GM23248 (cell line): ENCODE measurements around the gene ARMC7. TPM values are rescaled to one million over a fixed set of nuclear protein-coding genes. Genes with fewer than 3 reads are reported as not detected.
"Not testable (repeated sequence)": the region's sequence is repeated elsewhere in the genome, so short reads cannot be mapped to it uniquely, and the experiment has no call there.

ENCODE experiments used
- DNase-seq: peaks from one replicate; pipeline ENCODE4 v3.0.0-alpha.2; 2015
- H2AFZ ChIP-seq: fragments of 200-600 bp; sonication (generic); 2 replicates; pipeline ENCODE4 v1.6.1; 2016; ENCODE audit warnings: antibody characterized with exemption
- H3F3A ChIP-seq: fragments of 200-600 bp; sonication (generic); 2 replicates; pipeline ENCODE4 v1.6.1; 2016; ENCODE audit warnings: mild to moderate bottlenecking, antibody characterized with exemption, mixed run types; ENCODE audit not compliant: insufficient read depth
- H3K27ac ChIP-seq: fragments of 200-600 bp; sonication (generic); 2 replicates; pipeline ENCODE4 v1.5.1; 2016; ENCODE audit warnings: mild to moderate bottlenecking
- H3K27me3 ChIP-seq: fragments of 200-600 bp; sonication (generic); replicated peaks from 2 replicates; pipeline ENCODE4 v1.6.1; 2016; ENCODE audit warnings: mild to moderate bottlenecking; ENCODE audit not compliant: insufficient read depth
- H3K36me3 ChIP-seq: fragments of 200-600 bp; sonication (generic); 2 replicates; pipeline ENCODE4 v1.6.1; 2016; ENCODE audit warnings: low read depth, mild to moderate bottlenecking
- H3K4me1 ChIP-seq: fragments of 200-600 bp; sonication (generic); 2 replicates; pipeline ENCODE4 v1.6.1; 2016; ENCODE audit warnings: mild to moderate bottlenecking; ENCODE audit not compliant: insufficient read depth
- H3K4me2 ChIP-seq: fragments of 200-600 bp; sonication (generic); one replicate; pipeline ENCODE4 v1.6.1; 2016; ENCODE audit warnings: mild to moderate bottlenecking; ENCODE audit not compliant: unreplicated experiment
- H3K4me3 ChIP-seq: fragments of 200-600 bp; sonication (generic); 2 replicates; pipeline ENCODE4 v1.5.1; 2016; ENCODE audit warnings: mild to moderate bottlenecking
- H3K79me2 ChIP-seq: fragments of 200-600 bp; sonication (generic); 2 replicates; pipeline ENCODE4 v1.6.1; 2016; ENCODE audit warnings: mild to moderate bottlenecking; ENCODE audit not compliant: insufficient read depth
- H3K9ac ChIP-seq: fragments of 200-600 bp; sonication (generic); 2 replicates; pipeline ENCODE4 v1.6.1; 2016; ENCODE audit warnings: mild to moderate bottlenecking
- H3K9me2 ChIP-seq: fragments of 200-600 bp; sonication (generic); 2 replicates; pipeline ENCODE4 v1.6.1; 2016; ENCODE audit warnings: mixed run types, mild to moderate bottlenecking, moderate library complexity; ENCODE audit not compliant: insufficient read depth
- H3K9me3 ChIP-seq: fragments of 200-600 bp; sonication (generic); one replicate; pipeline ENCODE4 v1.6.1; 2017; ENCODE audit warnings: low read depth
- H4K20me1 ChIP-seq: fragments of 200-600 bp; sonication (generic); 2 replicates; pipeline ENCODE4 v1.6.0; 2016; ENCODE audit not compliant: insufficient read depth
- EZH2 ChIP-seq: fragments of 200-600 bp; sonication (generic); IDR thresholded peaks from 2 replicates; pipeline ENCODE4 v1.6.1; 2018; ENCODE audit warnings: antibody characterized with exemption, mild to moderate bottlenecking; ENCODE audit not compliant: insufficient read depth, poor library complexity, severe bottlenecking
- EZH2phosphoT487 ChIP-seq: fragments of 200-600 bp; sonication (generic); IDR thresholded peaks from 2 replicates; pipeline ENCODE4 v1.6.1; 2018; ENCODE audit warnings: antibody characterized with exemption, moderate library complexity, mild to moderate bottlenecking, low read depth; ENCODE audit not compliant: insufficient read depth
- WGBS, 2 experiments: methylation state at CpG; one replicate each; pipeline ENCODE4 v1.1.6; 2015 to 2017; ENCODE audit warnings: low lambda C conversion rate in 2 of 2, low coverage in 1 of 2; ENCODE audit errors: missing lambda C conversion rate in 2 of 2; 5-methylcytosine and 5-hydroxymethylcytosine counted together
- in situ Hi-C: fragments of 300-500 bp; cut with MboI; formaldehyde crosslinking; loops from 2 replicates; pipeline ENCODE4 v1.15.0; 2020
- polyA plus RNA-seq: library from polyadenylated mRNA; unstranded; fragments of >200 nt; fragmentation: Nextera tagmentation; extraction: Ambion mirVana; gene quantifications from 2 replicates; pipeline ENCODE4 v1.2.1, GENCODE V29; 2016
- total RNA-seq: library from RNA; depleted of rRNA; stranded (reverse); fragments of >200 nt; shearing (Covaris generic); gene quantifications from 2 replicates; pipeline ENCODE4 v1.2.3, GENCODE V29; 2014

The ARMC7 gene
- total and polyA plus RNA-seq, 2 experiments from 2014 or later = 1.3 to 9.8 TPM

DNA sequence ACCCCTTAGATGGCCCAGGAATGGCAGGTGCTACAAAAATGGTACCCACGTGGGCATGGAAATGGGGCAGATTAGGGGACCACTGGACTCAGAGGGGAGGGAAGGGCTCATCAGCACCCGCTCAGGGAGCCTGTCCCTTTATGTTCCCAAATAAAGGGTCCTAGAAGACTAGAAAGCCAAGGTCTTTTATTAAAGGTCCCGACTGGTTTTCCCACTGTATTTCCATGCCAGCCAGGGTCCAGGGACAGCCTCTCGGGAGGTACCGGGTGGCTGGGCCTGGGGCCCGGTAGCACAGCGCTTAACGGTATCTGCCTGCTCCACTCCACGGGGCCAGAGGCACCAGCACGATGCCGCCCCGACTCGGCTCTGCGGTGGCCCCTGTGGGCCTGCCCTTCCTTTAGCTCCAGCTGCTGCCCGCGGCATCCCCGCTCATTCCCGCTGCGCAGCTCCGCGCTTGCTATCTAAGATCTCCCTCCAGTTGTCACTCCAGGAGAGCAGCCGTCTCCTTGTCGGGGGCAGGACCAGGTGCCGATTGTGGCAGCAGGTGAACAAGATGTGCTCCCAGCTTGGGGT lies 20.4 kb downstream of the ARMC7 start:
- H3K9ac ChIP-seq = peak overlapping the region; percentile 85
- 65 to 67% methylated on average over 24 of the region's 24 CpGs for WGBS, 2 experiments
- peak overlapping the region; percentile 93 for H3K4me2 ChIP-seq

GRCh38 chr17:75130632-75131277 lies 21.0 kb downstream of the ARMC7 start:
- Histone ChIP-seq H3K27me3 (no peaks in the 10 kb centered on the region), H4K20me1 (no peaks in the 10 kb centered on the region), H3F3A (peaks cover 9% of the 10 kb centered on the region), H3K9ac (peak overlapping the region; percentile 85), H3K4me2 (peak overlapping the region; percentile 93), H3K36me3 (0 out of 2 replicates have a peak, but pooled peaks cover 2% of the 10 kb centered on the region), H3K4me3 (peak overlapping the region; percentile 86), H3K4me1 (no peaks in the 10 kb centered on the region), H3K27ac (peak overlapping the region; percentile 58), H3K79me2 (peaks cover 20% of the 10 kb centered on the region; the same call in 1 of the 2 replicates), H3K9me2 (no peaks in the 10 kb centered on the region), H2AFZ (peak overlapping the region; percentile 89), H3K9me3 (no peaks in the 10 kb centered on the region)
- DNase-seq = peak; percentile 76
- 13 to 18% methylated on average over 19 to 29 of the region's 29 CpGs for WGBS, 2 experiments
- no peak for TF ChIP-seq EZH2
- no peak for TF ChIP-seq EZH2phosphoT487
- in situ Hi-C loops = no loop called here

More for the DNA sequence above, 20.4 kb downstream of the ARMC7 start:
- Histone ChIP-seq H3K9me2 (no peaks in the 10 kb centered on the region), H3K4me1 (no peaks in the 10 kb centered on the region), H3K4me3 (peak overlapping the region; percentile 86), H2AFZ (no peak overlapping the region), H3K36me3 (0 out of 2 replicates have a peak, but pooled peaks cover 2% of the 10 kb centered on the region), H3K9me3 (no peaks in the 10 kb centered on the region), H4K20me1 (no peaks in the 10 kb centered on the region), H3K27me3 (no peaks in the 10 kb centered on the region), H3K79me2 (peaks cover 20% of the 10 kb centered on the region; the same call in 1 of the 2 replicates), H3K27ac (no peak overlapping the region), H3F3A (peaks cover 8% of the 10 kb centered on the region)
- DNase-seq = no peak
- in situ Hi-C loops = no loop called here
- no peak for TF ChIP-seq EZH2phosphoT487
- TF ChIP-seq EZH2 = no peak

- H3K4me2 ChIP-seq = peak within 1 kb of the TSS; percentile 93
- no peaks in the 10 kb centered on the region for H3K9me2 ChIP-seq
- peaks cover 16% of the 10 kb centered on the region for H3F3A ChIP-seq
- no peak for TF ChIP-seq EZH2phosphoT487
- TF ChIP-seq EZH2 = no peak
- peak; percentile 93 for DNase-seq
- H3K4me1 ChIP-seq = no peaks in the 10 kb centered on the region
- H3K27me3 ChIP-seq = no peaks in the 10 kb centered on the region
- H3K4me3 ChIP-seq = peak within 1 kb of the TSS; percentile 86
- in situ Hi-C loops = no loop called here
- 1% methylated on average over 46 to 62 of the region's 82 CpGs for WGBS, 2 experiments
- H3K9ac ChIP-seq = peak within 1 kb of the TSS; percentile 85
- no peaks in the 10 kb centered on the region for H3K9me3 ChIP-seq
- no peaks in the 10 kb centered on the region for H4K20me1 ChIP-seq
- H2AFZ ChIP-seq = peak within 1 kb of the TSS; percentile 89
- H3K79me2 ChIP-seq = peaks cover 20% of the 10 kb centered on the region; the same call in 1 of the 2 replicates
- peaks cover 2% of the 10 kb centered on the region; the same call in 1 of the 2 replicates for H3K36me3 ChIP-seq
- H3K27ac ChIP-seq = peak within 1 kb of the TSS; percentile 58
These were observed 21.7 kb downstream of the ARMC7 start, which contains the start of gene NT5C for GRCh38 chr17:75131278-75132017. NT5C (minus strand) TSS chr17:75131742; CDS start chr17:75131707, 35 bp downstream.

DNA sequence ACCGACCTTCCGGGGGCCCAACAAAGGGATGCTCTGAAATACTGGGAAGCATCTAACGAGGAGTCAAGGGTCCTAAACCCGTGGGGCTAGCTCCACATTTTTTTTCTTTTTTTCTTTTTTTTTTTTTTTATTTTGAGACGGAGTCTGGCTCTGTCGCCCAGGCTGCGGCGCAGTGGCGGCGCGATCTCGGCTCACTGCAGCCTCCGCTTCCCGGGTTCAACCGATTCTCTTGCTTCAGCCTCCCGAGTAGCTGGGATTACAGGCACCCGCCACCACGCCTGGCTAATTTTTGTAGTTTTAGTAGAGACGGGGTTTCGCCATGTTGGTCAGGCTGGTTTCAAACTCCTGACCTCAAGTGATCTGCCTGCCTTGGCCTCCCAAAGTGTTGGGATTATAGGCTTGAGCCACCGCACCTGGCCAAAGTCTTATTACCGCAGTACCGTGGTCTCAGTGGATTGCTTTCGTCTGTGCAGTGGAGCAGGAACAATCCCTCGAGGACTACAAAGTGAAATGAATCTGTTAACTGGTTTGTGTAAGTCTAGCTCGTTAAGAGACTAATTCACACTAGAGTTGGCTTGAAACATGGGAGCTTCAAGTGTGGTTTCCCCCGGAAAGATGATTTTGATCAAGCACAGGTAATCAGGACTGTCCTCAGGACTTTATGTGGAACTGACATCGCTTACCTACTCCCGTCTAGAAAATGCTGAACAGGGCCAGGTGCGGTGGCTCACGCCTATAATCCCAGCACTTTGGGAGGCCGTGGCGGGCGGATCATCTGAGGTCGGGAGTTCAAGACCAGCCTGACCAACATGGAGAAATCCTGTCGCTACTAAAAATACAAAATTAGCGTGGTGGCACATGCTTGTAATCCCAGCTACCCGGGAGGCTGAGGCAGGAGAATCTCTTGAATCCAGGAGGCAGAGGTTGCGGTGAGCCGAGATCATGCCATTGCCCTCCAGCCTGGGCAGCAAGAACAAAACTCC lies 22.5 kb downstream of the ARMC7 start:
- H3K36me3 ChIP-seq, H4K20me1 ChIP-seq, H3K9me3 ChIP-seq, H3K9me2 ChIP-seq, DNase-seq, in situ Hi-C loops, H3K27me3 ChIP-seq, H3K4me1 ChIP-seq: not testable (repeated sequence)
- peak overlapping the region; percentile 58 for H3K27ac ChIP-seq
- H3K4me3 ChIP-seq = peak overlapping the region; percentile 86
- 77 to 80% methylated on average over 37 to 40 of the region's 40 CpGs for WGBS, 2 experiments
- H3K79me2 ChIP-seq = peaks cover 20% of the 10 kb centered on the region; the same call in 1 of the 2 replicates
- peak overlapping the region; percentile 85 for H3K9ac ChIP-seq
- H3F3A ChIP-seq = peaks cover 25% of the 10 kb centered on the region
- peak overlapping the region; percentile 89 for H2AFZ ChIP-seq
- H3K4me2 ChIP-seq = peak overlapping the region; percentile 93
